ENCODE measurements around the gene LSAMP.

The LSAMP gene

GRCh38 chr3:116473602-116474001 is 28.3 kb upstream of the LSAMP start:
- H3K36me3 Mint-ChIP-seq (ENCODE audit: low read depth) = peaks cover 5% of the 10 kb centered on the region
- TF ChIP-seq CTCF (IDR thresholded peaks at IDR 0.05) = no peak

GRCh38 chr3:116470605-116471197 is 25.4 kb upstream of the LSAMP start:
- Mint-ChIP-seq H3K9me3 (no peaks in the 10 kb centered on the region), H3K27me3 (ENCODE audit: low read depth, poor library complexity) (no peaks in the 10 kb centered on the region), H3K27ac (no peak overlapping the region), H3K36me3 (ENCODE audit: low read depth) (no peaks in the 10 kb centered on the region), H3K4me1 (peaks cover 12% of the 10 kb centered on the region), H3K4me3 (no peak overlapping the region)
- no peak for TF ChIP-seq CTCF (IDR thresholded peaks at IDR 0.05)
- DNase-seq = no peak

More at GRCh38 chr3:116473602-116474001, 28.3 kb upstream of the LSAMP start:
- Mint-ChIP-seq H3K4me1 (peaks cover 12% of the 10 kb centered on the region), H3K27ac (no peak overlapping the region), H3K4me3 (no peak overlapping the region), H3K27me3 (ENCODE audit: low read depth, poor library complexity) (no peaks in the 10 kb centered on the region), H3K9me3 (peaks cover 13% of the 10 kb centered on the region)
- no peak for DNase-seq

GRCh38 chr3:116469546-116469945 is 24.3 kb upstream of the LSAMP start:
- Mint-ChIP-seq H3K27me3 (ENCODE audit: low read depth, poor library complexity) (no peaks in the 10 kb centered on the region), H3K9me3 (no peaks in the 10 kb centered on the region), H3K4me1 (peaks cover 7% of the 10 kb centered on the region), H3K36me3 (ENCODE audit: low read depth) (no peaks in the 10 kb centered on the region), H3K4me3 (no peak overlapping the region), H3K27ac (no peak overlapping the region)
- DNase-seq = no peak
- TF ChIP-seq CTCF (IDR thresholded peaks at IDR 0.05) = no peak

- TF ChIP-seq CTCF (IDR thresholded peaks at IDR 0.05) = no peak
- Mint-ChIP-seq H3K27ac (no peak overlapping the region), H3K27me3 (ENCODE audit: low read depth, poor library complexity) (peaks cover 2% of the 10 kb centered on the region), H3K4me1 (peaks cover 9% of the 10 kb centered on the region), H3K36me3 (ENCODE audit: low read depth) (no peaks in the 10 kb centered on the region), H3K9me3 (peaks cover 7% of the 10 kb centered on the region), H3K4me3 (no peak overlapping the region)
- DNase-seq = no peak
Measured at GRCh38 chr3:116464276-116464798, 19.1 kb upstream of the LSAMP start.

- H3K4me1 Mint-ChIP-seq = peaks cover 7% of the 10 kb centered on the region
- no peak for TF ChIP-seq CTCF (IDR thresholded peaks at IDR 0.05)
- H3K4me3 Mint-ChIP-seq = no peak overlapping the region
- no peak overlapping the region for H3K27ac Mint-ChIP-seq
- no peak for DNase-seq
- peaks cover 5% of the 10 kb centered on the region for H3K36me3 Mint-ChIP-seq (ENCODE audit: low read depth)
- H3K27me3 Mint-ChIP-seq (ENCODE audit: low read depth, poor library complexity) = peaks cover 6% of the 10 kb centered on the region
- peaks cover 19% of the 10 kb centered on the region for H3K9me3 Mint-ChIP-seq
Measured at GRCh38 chr3:116453666-116454346, 8.5 kb upstream of the LSAMP start.
